ENCODE measurements around the gene MAP4K4. TPM values are rescaled to one million over a fixed set of nuclear protein-coding genes. Genes with fewer than 3 reads are reported as not detected.

Gene MAP4K4
- total RNA-seq, 1 donor from 2014 or later: 166 TPM

DNA sequence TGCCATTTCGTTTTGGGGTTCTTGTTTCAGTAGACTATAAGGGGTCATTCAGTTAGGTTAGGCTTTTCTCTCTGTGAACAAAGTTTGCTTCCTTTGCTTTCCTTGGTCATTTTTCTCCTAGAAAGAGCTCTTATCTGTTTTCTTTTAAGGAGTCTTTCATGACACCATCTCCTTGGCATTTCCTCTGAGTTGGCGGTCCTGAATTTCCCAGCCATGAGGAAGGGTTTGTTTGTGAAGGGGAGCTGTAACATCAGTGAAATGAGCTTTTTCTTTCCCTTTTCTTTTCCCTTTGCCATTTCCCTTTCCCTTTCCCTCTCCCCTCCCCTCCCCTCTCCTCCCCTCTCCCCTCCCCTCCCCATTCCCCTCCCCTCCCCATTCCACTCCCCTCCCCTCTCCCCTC lies 61.7 kb downstream of the MAP4K4 start:
- no peak for DNase-seq (ENCODE audit: extremely low spot score, unreplicated experiment)
- H3K4me3 Mint-ChIP-seq: no peak overlapping the region

DNA sequence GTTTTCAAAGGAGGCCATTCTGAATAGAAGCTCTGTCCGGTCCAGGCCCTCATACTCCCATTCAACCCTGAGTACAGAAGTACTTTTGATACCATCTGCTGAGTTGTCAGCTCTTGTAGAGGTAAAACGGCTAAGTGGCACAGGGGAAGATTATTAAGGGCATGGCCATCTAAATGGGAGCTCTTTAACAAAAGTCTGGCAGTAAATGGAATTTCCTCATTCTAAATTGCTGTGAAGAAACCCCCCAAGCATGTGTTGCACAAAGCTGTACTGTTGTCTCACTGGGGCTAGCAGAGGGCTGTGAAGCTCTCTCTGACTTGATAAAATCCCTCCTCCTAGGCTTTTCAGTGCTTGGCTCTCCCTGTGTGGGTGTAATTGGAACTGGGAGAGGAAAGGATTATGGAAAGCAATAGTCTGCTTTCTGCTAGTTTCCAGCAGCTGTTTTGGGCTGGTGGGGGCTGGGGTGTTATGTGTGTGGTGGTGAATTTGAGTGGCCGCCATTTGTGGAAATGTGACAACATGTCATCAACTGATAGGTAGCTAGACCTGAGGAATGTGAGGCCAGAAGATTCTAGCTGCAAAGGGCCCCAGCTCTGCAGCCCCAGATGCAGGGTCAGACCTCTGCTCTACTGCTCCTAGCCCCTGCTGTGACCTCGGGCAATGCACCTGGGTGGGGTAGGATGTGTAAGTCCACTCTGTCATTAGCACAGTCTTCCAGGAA lies 65.1 kb downstream of the MAP4K4 start:
- Mint-ChIP-seq H3K27ac (peak overlapping the region; percentile 69), H3K4me1 (ENCODE audit: unreplicated experiment) (peaks cover 65% of the 10 kb centered on the region), H3K4me3 (peak overlapping the region; percentile 16), H3K36me3 (peaks cover 9% of the 10 kb centered on the region), H3K9me3 (peaks cover 5% of the 10 kb centered on the region), H3K27me3 (no peaks in the 10 kb centered on the region)
- no peak for DNase-seq (ENCODE audit: extremely low spot score, unreplicated experiment)
- TF ChIP-seq, protein P1, sequence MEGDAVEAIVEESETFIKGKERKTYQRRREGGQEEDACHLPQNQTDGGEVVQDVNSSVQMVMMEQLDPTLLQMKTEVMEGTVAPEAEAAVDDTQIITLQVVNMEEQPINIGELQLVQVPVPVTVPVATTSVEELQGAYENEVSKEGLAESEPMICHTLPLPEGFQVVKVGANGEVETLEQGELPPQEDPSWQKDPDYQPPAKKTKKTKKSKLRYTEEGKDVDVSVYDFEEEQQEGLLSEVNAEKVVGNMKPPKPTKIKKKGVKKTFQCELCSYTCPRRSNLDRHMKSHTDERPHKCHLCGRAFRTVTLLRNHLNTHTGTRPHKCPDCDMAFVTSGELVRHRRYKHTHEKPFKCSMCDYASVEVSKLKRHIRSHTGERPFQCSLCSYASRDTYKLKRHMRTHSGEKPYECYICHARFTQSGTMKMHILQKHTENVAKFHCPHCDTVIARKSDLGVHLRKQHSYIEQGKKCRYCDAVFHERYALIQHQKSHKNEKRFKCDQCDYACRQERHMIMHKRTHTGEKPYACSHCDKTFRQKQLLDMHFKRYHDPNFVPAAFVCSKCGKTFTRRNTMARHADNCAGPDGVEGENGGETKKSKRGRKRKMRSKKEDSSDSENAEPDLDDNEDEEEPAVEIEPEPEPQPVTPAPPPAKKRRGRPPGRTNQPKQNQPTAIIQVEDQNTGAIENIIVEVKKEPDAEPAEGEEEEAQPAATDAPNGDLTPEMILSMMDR (conservative IDR thresholded peaks at IDR 0.05): no peak

More for the DNA sequence above, 61.7 kb downstream of the MAP4K4 start:
- H3K36me3 Mint-ChIP-seq: peaks cover 18% of the 10 kb centered on the region
- no peak overlapping the region for H3K27ac Mint-ChIP-seq
- peaks cover 50% of the 10 kb centered on the region for H3K4me1 Mint-ChIP-seq (ENCODE audit: unreplicated experiment)
- H3K27me3 Mint-ChIP-seq: no peaks in the 10 kb centered on the region
- H3K9me3 Mint-ChIP-seq: peaks cover 5% of the 10 kb centered on the region
- TF ChIP-seq, protein P1 (conservative IDR thresholded peaks at IDR 0.05): no peak

DNA sequence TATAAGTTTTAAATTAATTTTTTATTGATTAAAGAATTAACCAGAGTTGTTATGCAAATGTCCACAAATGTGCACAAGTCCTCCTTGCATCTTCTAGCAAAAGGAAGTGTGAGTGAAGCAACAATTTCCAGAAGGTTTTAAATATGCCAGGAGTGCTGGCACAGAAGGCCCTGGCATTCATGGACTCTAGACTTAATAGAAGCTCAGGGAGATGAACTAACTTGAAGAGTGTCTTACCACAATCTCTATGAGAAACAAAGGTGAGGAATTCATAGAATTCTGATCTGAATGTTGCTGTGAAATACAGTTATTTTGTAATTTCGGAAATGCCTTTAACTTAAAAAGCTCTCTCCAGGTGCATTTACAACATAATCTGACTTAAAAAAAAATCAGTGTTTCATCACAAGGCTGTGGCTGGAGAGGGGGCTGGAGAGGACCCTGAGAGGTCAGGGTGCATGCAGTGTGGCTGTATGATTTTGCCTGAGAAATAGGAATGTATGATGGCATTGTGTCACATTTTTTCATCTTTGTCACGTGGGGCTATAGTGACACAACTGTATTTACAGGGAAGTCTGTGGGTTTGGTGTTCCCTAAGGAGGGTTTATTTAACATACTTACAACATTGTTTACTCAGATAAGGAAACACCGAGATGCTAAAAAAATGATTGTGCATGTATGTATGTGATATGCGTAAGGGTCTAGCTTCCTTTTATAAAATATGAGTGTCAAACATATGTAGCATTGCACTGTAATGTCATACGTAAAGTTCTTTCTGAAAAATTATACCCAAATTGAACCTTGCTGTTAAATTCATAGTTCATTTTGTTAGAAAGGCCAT lies 66.2 kb downstream of the MAP4K4 start:
- Mint-ChIP-seq H3K4me3 (no peak overlapping the region), H3K36me3 (peaks cover 4% of the 10 kb centered on the region), H3K9me3 (no peaks in the 10 kb centered on the region), H3K4me1 (ENCODE audit: unreplicated experiment) (peaks cover 68% of the 10 kb centered on the region), H3K27me3 (no peaks in the 10 kb centered on the region), H3K27ac (no peak overlapping the region)
- DNase-seq (ENCODE audit: extremely low spot score, unreplicated experiment): no peak
- TF ChIP-seq, protein P1 (conservative IDR thresholded peaks at IDR 0.05): no peak

DNA sequence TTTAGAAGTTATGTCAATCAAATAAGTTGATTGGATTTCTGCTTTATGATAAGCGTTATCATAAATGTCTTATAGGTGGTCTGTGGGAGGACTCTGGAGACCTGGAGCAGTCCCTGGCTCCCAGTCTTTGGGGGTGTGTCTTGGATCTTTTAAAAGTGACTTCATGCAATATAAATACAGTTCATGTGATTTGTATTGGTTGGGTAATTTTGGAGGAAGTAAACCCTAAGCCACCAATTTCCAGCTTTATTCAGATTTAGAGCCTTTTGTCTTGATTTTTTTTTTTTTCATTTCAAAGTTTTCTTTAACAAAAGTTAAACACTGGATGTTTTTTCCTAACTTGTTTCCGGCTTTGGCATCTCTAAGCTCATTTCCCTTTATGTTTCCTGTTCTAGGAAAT lies 68.8 kb downstream of the MAP4K4 start:
- peak overlapping the region; percentile 25 for H3K4me3 Mint-ChIP-seq
- peaks cover 81% of the 10 kb centered on the region for H3K4me1 Mint-ChIP-seq (ENCODE audit: unreplicated experiment)
- TF ChIP-seq, protein P1 (conservative IDR thresholded peaks at IDR 0.05): no peak
- H3K36me3 Mint-ChIP-seq: peaks cover under 1% of the 10 kb centered on the region
- DNase-seq (ENCODE audit: extremely low spot score, unreplicated experiment): no peak
- H3K27me3 Mint-ChIP-seq: no peaks in the 10 kb centered on the region
- no peaks in the 10 kb centered on the region for H3K9me3 Mint-ChIP-seq
- peak overlapping the region; percentile 64 for H3K27ac Mint-ChIP-seq

DNA sequence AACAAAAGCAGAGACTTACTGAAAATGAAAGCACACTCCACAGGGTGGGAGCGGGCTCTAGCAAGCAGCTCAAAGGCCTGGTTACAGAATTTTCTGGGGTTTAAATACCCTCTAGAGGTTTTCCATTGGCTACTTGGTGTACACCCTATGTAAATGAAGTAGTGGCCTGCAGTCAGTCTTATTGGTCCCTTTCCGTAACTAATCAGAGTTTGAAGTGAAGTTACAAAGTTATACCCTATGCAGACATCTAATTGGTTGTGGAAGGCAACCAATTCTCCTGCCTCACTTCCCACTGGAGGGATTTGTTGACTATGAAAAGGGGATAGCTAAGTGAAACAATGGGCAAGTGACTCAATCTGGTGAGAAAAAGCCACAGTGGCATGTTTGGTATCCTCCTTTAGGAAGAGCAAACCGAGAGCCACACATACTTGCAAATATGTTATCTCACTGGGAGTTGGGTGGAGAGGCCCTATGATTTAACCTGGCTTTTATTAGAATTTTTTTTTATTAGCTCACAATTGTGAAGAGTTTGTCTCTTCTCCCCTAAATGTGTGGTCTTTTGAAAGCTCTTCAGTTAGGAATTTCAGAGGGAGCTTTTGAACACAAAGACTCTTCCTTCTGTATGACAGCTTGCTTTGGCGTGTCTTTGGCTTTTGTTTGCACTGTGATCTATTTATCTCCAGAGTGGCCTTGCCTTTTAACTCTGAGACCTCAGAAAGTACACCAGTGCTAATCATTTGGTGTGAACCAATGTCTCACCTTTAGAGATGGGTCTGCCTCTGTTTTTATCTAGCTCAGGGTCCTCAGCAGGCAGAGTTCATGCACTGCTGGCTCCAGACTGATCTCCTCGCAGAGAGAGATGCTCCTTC lies 69.6 kb downstream of the MAP4K4 start:
- TF ChIP-seq, protein P1 (conservative IDR thresholded peaks at IDR 0.05): no peak
- H3K36me3 Mint-ChIP-seq: no peaks in the 10 kb centered on the region
- peak overlapping the region; percentile 64 for H3K27ac Mint-ChIP-seq
- no peaks in the 10 kb centered on the region for H3K27me3 Mint-ChIP-seq
- H3K9me3 Mint-ChIP-seq: no peaks in the 10 kb centered on the region
- DNase-seq (ENCODE audit: extremely low spot score, unreplicated experiment): no peak
- no peak overlapping the region for H3K4me3 Mint-ChIP-seq
- peaks cover 84% of the 10 kb centered on the region for H3K4me1 Mint-ChIP-seq (ENCODE audit: unreplicated experiment)

Measured in type B pancreatic cell (in vitro differentiated cells).